Natural killer cell treated with Interleukin-12 subunit alpha and Interleukin-12 subunit beta and Interleukin-15 and Interleukin-18, amount 100 ng/mL, for 72 hours (primary cell): ENCODE measurements around the gene MS4A18. TPM values are rescaled to one million over a fixed set of nuclear protein-coding genes. Genes with fewer than 3 reads are reported as not detected.

Source experiments
- ATAC-seq, 2 donors: fragments of 150-1000 bp; cut with Tn5 transposase in 1 of 2; sonication (Bioruptor Pico), chemical (Tn5 transposase) in 1 of 2; 2 replicates each; pipeline ENCODE4 v1.10.0; 2021
- DNase-seq: peaks from one replicate; pipeline ENCODE4 v3.0.0; 2022; ENCODE audit warnings: low spot score
- H3K27ac Mint-ChIP-seq, 2 donors: 1 replicate in 1 of 2; 2 replicates in 1 of 2; pipeline ENCODE4 v1.8.0; 2022; ENCODE audit warnings: mixed read lengths in 2 of 2, mild to moderate bottlenecking in 1 of 2, moderate library complexity in 1 of 2
- H3K27me3 Mint-ChIP-seq, 2 donors: 1 replicate in 1 of 2; 2 replicates in 1 of 2; pipeline ENCODE4 v1.8.0; 2022; ENCODE audit warnings: mixed read lengths in 2 of 2
- H3K36me3 Mint-ChIP-seq: one replicate; pipeline ENCODE4 v1.8.0; 2022; ENCODE audit warnings: mixed read lengths
- H3K4me1 Mint-ChIP-seq, 2 donors: 1 replicate in 1 of 2; 2 replicates in 1 of 2; pipeline ENCODE4 v1.8.0; 2022; ENCODE audit warnings: low read depth in 2 of 2, mixed read lengths in 2 of 2, mild to moderate bottlenecking in 1 of 2
- H3K4me3 Mint-ChIP-seq: one replicate; pipeline ENCODE4 v1.8.0; 2022; ENCODE audit warnings: mixed read lengths
- H3K9me3 Mint-ChIP-seq: 2 replicates; pipeline ENCODE4 v1.8.0; 2022; ENCODE audit warnings: mixed read lengths
- total RNA-seq, 2 donors: library from RNA; stranded (reverse); gene quantifications; one replicate each; pipeline ENCODE4 v1.2.3, GENCODE V29; 2022

MS4A18 gene
- total RNA-seq, 2 donors from 2014 or later = not detected

DNA sequence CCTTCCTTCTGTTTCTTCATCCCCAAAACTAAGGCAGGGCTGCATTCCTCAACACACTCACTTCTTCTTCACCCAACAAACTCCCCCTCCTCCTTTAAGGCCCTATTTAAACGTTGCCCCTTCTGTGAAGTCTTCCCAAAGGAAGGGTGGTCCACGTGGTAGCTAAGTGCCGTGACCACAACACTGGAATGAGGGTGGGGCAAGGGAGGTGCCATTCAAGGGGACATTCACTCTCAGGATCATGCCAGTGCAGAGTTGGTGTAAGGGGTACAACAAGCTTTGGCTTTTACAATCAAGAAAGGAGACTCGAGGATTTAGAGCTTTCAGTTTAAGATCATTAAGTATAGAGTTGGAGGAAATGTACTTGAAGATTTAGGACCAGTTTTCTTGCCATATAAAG is 52.6 kb downstream of the MS4A18 start:
- no peak for DNase-seq
- peaks cover 0 to 8% of the 10 kb centered on the region in 2 donors for H3K4me1 Mint-ChIP-seq
- H3K27me3 Mint-ChIP-seq = no peaks in the 10 kb centered on the region
- H3K9me3 Mint-ChIP-seq = no peaks in the 10 kb centered on the region
- H3K4me3 Mint-ChIP-seq = no peak overlapping the region
- H3K36me3 Mint-ChIP-seq = no peaks in the 10 kb centered on the region
- no peak for ATAC-seq
- no peak overlapping the region for H3K27ac Mint-ChIP-seq

DNA sequence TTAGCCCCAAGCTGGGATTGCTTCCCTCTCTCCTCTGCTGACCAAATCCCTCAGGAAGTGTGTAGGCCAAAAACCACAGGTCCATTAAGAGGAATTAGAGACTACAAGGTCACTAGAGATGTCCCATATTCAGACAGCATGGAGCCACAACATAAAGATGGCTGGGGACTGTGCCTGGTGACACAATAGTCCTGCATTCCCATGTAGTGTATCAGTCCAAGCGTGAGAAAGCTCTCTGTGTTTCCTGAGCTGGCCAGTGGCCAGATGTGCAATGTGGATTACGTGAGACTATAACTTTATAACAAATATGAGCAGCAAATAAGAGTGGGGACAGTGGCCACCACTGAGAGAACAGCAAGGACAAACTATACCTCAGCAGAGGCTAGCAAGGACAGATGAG is 53.1 kb downstream of the MS4A18 start:
- no peaks in the 10 kb centered on the region for H3K9me3 Mint-ChIP-seq
- ATAC-seq = no peak

DNA sequence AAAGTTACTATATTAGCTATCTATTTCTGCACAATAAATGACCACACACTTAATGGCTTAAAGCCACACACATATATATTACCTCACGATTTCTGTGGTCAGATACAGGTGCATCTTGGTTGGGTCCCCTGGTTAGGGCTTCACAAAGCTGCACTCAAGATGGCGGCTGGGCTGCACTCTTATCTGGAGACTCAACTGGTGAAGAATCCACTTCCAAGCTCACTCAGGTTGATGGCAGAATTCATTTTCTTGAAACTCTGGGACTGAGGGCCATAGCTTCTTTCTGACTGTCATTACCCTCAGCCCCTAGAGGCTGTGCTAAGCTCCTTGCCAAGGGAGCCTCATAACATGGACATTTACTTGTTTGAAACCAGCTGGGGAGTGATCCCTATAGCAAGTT is 55.5 kb downstream of the MS4A18 start:
- H3K36me3 Mint-ChIP-seq = no peaks in the 10 kb centered on the region

More for the DNA sequence above, 53.1 kb downstream of the MS4A18 start:
- H3K36me3 Mint-ChIP-seq = no peaks in the 10 kb centered on the region
- H3K4me1 Mint-ChIP-seq = peaks cover 0 to 8% of the 10 kb centered on the region in 2 donors
- H3K27me3 Mint-ChIP-seq = no peaks in the 10 kb centered on the region
- no peak for DNase-seq
- no peak overlapping the region for H3K27ac Mint-ChIP-seq
- H3K4me3 Mint-ChIP-seq = no peak overlapping the region

DNA sequence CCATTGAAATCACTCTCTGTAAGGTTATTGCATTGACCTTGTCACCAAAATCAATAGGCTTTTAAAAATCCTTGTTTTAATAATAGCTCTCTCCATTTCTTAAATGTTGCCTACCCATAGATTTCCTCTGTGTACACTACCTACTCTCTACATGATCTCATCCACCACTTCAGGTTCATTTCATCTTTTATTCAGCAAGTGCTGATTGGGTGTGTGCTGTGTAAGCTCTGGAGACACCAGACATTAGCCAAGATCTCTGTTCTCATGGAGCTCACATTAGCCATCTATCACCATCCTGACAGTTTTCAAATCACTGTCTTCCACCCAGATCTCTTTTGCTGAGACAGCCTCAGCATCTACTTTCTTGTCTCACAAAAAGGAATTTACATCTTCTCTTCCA is 56.3 kb downstream of the MS4A18 start:
- no peak for DNase-seq
- Mint-ChIP-seq H3K9me3 (no peaks in the 10 kb centered on the region), H3K4me3 (no peak overlapping the region), H3K36me3 (no peaks in the 10 kb centered on the region), H3K27ac (no peak overlapping the region), H3K27me3 (no peaks in the 10 kb centered on the region), H3K4me1 (no peaks in the 10 kb centered on the region)
- ATAC-seq = no peak

More for the DNA sequence above, 55.5 kb downstream of the MS4A18 start:
- Mint-ChIP-seq H3K27ac (no peak overlapping the region), H3K27me3 (no peaks in the 10 kb centered on the region), H3K9me3 (no peaks in the 10 kb centered on the region), H3K4me1 (peaks cover 0 to 3% of the 10 kb centered on the region in 2 donors), H3K4me3 (no peak overlapping the region)
- ATAC-seq (no peak), DNase-seq (no peak)

DNA sequence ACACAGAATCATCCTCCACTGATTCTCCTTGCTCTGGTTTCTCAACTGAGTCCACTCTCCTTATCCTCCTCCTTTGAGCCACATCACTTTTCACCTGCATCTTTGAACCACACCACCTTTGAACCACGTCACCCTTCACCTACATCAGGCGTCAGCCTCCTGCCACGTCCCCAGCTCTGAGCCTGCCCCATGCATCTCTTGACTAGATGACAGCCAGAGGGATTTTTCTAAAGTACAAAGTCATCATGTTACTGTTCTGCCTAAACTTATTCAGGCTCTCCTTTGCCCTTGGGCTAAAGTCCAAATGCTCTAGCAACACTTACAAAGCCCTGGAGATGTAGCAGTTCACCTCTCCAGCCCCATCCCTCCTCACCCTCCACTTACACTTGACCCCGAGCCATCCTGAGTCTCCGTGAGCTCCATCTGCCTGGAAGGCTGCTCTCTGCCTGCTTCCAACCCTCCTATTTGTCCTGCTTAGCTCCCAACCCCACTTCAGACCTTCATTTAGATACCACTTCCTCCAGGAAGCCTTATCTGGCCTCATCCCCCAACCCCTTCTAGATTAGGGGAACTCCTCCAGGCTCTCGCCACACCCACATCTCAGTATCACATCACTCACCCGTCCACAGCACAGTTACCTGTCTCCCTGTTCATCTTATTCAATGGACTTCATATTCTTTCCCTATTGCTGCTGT is 56.9 kb downstream of the MS4A18 start:
- Mint-ChIP-seq H3K4me3 (no peak overlapping the region), H3K4me1 (no peaks in the 10 kb centered on the region), H3K27ac (no peak overlapping the region), H3K27me3 (no peaks in the 10 kb centered on the region), H3K36me3 (no peaks in the 10 kb centered on the region), H3K9me3 (no peaks in the 10 kb centered on the region)
- ATAC-seq = no peak
- no peak for DNase-seq

DNA sequence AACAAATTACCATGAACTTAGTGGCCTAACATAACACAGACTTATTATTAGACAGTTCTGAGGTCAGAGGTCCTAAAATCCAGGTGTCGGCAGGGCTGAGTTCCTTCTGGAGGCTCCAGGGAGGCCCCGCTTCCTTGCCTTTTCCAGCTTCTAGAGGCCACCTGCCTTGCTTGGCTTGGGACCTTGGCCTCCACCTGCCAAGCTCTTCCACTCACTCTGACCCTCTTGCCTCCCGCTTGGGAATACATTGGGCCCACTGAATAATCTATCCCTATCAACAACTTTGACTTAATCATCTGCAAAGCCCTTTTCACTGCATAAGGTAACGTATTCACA is 57.4 kb downstream of the MS4A18 start:
- no peak overlapping the region for H3K27ac Mint-ChIP-seq
- ATAC-seq (no peak), DNase-seq (no peak)
- H3K9me3 Mint-ChIP-seq = no peaks in the 10 kb centered on the region
- H3K36me3 Mint-ChIP-seq = no peaks in the 10 kb centered on the region
- H3K4me1 Mint-ChIP-seq = no peaks in the 10 kb centered on the region
- H3K27me3 Mint-ChIP-seq = no peaks in the 10 kb centered on the region
- H3K4me3 Mint-ChIP-seq = no peak overlapping the region

DNA sequence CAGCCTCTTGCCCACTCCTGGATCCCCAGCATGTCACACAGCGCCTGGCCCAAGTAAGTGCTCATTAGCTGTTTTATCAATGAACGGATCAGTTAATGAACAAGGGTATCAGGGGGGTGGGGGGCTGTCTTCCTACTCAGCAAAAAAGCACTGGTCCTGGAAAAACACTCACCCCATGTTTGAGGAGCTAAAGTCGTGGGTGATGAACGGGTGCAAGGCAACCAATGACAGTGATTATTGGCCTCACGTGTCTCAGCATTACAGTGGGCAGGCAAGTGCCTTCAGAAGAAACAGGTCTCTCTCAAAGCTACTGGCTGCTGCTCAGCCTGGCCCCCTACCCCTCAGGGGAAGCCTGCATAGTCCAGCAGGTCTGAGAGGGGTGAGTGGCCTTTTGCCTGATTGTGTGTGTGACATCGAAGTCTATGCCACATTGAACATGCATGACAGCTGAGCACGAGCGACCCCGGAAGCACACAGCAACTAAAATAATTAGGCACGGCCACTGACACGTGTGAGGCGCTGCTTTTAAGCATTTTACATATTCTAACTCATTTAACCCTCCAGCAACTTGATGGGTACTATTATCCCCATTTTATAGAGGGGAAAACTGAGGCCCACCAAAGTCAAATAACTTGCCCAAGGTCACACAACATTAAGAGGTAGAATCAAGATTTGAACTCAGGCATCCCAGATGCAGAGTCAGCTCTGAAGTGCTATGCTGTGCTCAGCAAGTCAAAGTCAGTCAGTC is 58.0 kb downstream of the MS4A18 start:
- Mint-ChIP-seq H3K9me3 (no peaks in the 10 kb centered on the region), H3K4me3 (no peak overlapping the region), H3K27me3 (no peaks in the 10 kb centered on the region), H3K4me1 (no peaks in the 10 kb centered on the region), H3K36me3 (no peaks in the 10 kb centered on the region), H3K27ac (no peak overlapping the region)
- DNase-seq (no peak), ATAC-seq (no peak)

DNA sequence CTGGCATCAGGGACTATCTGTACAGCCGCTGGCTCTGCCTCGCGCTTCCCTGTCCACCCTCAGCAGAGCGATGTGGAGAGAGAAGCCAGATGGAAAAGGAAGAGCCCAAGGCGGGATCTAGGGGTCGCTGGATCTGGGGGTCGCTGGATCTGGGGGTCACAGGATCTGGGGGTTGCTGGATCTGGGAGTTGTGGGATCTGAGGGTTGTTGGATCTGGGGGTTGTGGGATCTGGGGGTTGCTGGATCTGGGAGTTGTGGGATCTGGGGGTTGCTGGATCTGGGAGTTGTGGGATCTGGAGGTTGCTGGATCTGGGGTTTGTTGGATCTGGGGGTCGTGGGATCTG is 58.6 kb downstream of the MS4A18 start:
- no peaks in the 10 kb centered on the region for H3K9me3 Mint-ChIP-seq
- no peaks in the 10 kb centered on the region for H3K36me3 Mint-ChIP-seq
- ATAC-seq (no peak), DNase-seq (no peak)
- H3K4me1 Mint-ChIP-seq = no peaks in the 10 kb centered on the region
- H3K4me3 Mint-ChIP-seq = no peak overlapping the region
- no peaks in the 10 kb centered on the region for H3K27me3 Mint-ChIP-seq
- H3K27ac Mint-ChIP-seq = no peak overlapping the region

DNA sequence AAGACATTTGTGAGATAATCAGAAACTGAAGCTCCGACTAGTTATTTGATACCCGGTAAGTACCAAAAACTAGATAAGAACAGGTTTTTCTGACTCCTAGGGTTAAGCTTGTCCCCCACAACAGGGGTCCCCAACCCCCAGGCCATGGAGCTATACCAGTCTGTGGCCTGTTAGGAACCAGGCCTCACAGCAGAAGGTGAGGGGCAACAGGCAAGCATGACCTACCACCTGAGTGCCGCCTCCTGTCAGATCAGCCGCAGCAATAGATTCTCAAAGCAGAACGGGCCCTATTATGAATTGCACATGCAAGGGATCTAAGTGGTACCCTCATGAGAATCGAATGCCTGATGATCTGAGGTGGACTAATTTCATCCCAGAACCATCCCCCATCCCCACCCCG is 59.4 kb downstream of the MS4A18 start:
- ATAC-seq = no peak
- Mint-ChIP-seq H3K36me3 (no peaks in the 10 kb centered on the region), H3K4me3 (no peak overlapping the region), H3K27me3 (no peaks in the 10 kb centered on the region), H3K27ac (no peak overlapping the region), H3K4me1 (no peaks in the 10 kb centered on the region), H3K9me3 (no peaks in the 10 kb centered on the region)
- no peak for DNase-seq

DNA sequence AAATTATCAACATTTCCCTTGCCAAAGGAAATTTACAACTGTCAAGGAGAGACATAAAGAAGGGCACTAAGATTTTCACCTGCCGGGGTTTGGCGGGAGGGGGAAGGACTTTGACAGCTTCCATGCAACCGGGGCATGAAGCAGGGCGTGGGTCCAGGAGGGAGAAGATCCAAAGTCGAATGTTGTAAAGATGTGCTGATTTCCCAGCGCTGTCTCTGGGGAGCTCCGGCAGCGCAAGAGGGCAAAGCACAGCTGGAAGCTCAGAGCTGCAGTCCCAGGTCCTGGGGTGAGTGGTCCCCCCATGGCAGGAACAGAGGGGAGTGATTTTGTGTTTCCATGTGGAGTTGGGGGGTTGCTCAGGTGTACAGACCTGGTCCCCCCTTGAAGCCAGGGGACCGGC is 60.6 kb downstream of the MS4A18 start, which contains the start of gene MS4A10:
Gene MS4A10 (plus strand): TSS at position 198 of the 400 bp plus-strand sequence. CDS start 5,003 bp downstream, outside the sequence.
- Mint-ChIP-seq H3K4me3 (no peak within 1 kb of the TSS), H3K36me3 (no peaks in the 10 kb centered on the region), H3K4me1 (no peaks in the 10 kb centered on the region), H3K27ac (no peak within 1 kb of the TSS), H3K9me3 (no peaks in the 10 kb centered on the region), H3K27me3 (no peaks in the 10 kb centered on the region)
- DNase-seq (no peak), ATAC-seq (no peak)

DNA sequence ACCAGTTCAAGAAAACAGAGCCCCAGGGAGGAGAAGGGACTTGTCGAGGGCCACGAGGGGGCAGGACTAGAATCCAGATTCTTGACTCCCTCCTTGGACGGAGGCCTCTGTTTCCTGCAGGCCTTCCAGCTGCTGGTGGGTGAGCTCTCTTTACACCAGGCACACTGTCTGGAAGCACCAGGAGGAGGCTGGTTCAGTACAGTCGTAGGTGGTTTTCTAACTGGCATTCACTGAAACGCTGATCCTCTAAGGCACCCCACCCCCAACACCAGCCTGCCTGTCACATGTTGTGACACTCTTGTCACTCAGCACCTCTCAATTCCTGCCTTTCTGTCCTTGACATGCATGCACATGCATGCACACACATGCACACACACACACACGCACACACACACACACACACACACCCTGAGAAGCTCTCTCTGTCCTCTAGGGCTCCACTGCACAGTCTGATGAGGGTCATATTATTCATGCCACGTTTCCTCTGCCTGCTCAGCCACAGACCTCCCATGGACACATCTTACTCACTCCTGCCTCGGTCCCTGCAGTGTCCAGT is 61.4 kb downstream of the MS4A18 start:
- ATAC-seq = no peak

DNA sequence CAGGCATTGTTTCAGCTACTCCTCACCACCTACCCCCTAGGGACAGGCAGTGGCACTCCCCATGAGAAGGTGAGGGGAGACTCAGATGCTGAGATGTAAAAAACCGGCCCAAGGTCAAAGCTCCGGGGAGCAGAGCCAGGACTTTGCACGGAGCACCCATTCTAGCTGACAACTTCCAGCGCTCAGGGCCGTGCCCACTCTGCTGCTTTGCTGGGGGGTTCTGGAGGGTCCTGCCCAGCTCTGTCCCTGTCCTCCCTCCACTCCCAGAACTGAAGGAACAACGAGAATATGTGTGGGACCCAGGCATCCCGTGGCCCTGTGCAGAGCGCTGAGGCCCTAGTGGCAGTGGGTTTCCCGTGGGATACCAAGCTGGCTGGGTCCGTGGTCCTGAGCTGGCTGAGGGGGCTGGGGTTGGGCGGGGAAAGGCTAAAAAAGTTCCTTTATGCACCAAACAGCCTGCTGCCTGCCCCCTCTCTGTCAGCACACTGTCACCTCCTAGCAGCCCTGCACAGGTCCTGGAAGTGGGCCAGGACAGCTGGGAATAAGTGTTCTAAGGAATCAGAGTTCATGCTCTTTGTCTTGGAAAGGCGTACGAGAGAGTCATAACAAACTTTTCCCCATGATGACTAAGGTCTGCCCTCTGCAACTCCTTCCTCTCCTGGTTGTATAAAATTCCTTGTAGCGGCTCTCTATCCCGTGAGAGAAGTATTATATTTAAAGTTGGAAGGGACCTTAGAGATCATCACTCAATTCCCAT is 62.5 kb downstream of the MS4A18 start:
- DNase-seq (no peak), ATAC-seq (no peak)
- H3K4me1 Mint-ChIP-seq = no peaks in the 10 kb centered on the region
- no peaks in the 10 kb centered on the region for H3K27me3 Mint-ChIP-seq
- no peaks in the 10 kb centered on the region for H3K9me3 Mint-ChIP-seq
- no peak overlapping the region for H3K4me3 Mint-ChIP-seq
- no peaks in the 10 kb centered on the region for H3K36me3 Mint-ChIP-seq
- no peak overlapping the region for H3K27ac Mint-ChIP-seq

More for the DNA sequence above, 61.4 kb downstream of the MS4A18 start:
- no peak overlapping the region for H3K4me3 Mint-ChIP-seq
- no peaks in the 10 kb centered on the region for H3K9me3 Mint-ChIP-seq
- H3K4me1 Mint-ChIP-seq = no peaks in the 10 kb centered on the region
- H3K27me3 Mint-ChIP-seq = no peaks in the 10 kb centered on the region
- no peak overlapping the region for H3K27ac Mint-ChIP-seq
- DNase-seq = no peak
- H3K36me3 Mint-ChIP-seq = no peaks in the 10 kb centered on the region

DNA sequence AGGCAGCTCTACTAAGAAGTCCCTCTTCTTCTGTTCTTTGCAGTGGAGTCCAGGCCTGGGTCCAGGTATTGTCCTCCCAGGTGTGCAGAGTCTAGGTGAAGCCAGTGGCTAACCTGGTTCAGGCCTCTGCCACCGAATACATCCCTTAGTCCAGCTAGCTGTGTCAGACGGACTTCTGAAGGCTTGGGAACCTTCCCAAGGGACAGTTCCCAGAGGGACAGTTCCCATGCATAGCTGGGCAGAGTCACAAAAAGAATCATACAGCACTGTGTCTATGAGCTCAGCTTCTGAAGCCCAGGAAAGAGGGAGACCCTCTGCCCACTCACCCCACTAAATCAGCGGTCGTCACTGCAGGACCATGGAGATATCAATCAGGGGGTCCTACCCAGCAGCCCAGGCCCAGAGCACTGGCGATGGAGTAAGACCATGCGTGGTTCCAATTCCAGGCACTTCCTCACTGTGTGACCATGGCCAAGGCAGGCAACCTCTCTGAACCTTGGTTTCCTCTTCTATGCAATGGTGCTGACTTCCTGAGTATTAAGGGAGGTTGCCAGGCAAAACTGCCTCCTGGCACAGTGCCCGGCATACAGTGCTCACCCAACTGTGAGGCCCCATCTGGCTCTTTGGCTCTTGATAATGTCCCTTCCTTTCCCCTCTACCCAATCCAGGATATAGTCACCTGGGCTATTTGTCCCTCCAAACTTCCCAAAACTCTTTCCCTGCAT is 64.0 kb downstream of the MS4A18 start:
- no peak overlapping the region for H3K4me3 Mint-ChIP-seq
- no peak overlapping the region for H3K27ac Mint-ChIP-seq
- ATAC-seq (no peak), DNase-seq (no peak)
- H3K9me3 Mint-ChIP-seq = no peaks in the 10 kb centered on the region
- H3K36me3 Mint-ChIP-seq = no peaks in the 10 kb centered on the region
- peaks cover 0 to 2% of the 10 kb centered on the region in 2 donors for H3K27me3 Mint-ChIP-seq
- no peaks in the 10 kb centered on the region for H3K4me1 Mint-ChIP-seq
